Amniotic stem cell (primary cell): ENCODE data around the gene ALK.

ENCODE experiments used
- DNase-seq: peaks from one replicate; lab custom pipeline; 2025; lab: John Stamatoyannopoulos, UW

ALK gene

DNA sequence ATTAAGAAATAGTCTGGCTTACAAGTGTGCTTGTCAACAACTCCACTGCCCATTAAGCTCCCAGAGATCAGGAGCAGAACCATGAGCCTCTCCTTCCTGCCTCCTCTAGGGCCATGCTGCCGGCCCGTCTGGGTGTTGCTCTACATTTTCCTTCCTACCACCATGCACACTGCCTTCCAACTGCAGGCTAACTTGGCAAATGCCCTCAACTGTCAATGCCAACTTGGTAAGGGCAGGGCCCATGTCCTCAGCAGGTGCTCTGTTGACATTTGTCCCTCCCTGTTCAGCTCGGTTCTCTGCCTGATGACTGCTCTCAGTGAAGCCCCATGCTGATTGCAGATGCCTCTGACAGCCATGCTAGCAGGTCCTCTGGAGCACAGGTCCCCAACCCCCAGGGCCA lies 345.2 kb downstream of the ALK start:
- no peak for DNase-seq

DNA sequence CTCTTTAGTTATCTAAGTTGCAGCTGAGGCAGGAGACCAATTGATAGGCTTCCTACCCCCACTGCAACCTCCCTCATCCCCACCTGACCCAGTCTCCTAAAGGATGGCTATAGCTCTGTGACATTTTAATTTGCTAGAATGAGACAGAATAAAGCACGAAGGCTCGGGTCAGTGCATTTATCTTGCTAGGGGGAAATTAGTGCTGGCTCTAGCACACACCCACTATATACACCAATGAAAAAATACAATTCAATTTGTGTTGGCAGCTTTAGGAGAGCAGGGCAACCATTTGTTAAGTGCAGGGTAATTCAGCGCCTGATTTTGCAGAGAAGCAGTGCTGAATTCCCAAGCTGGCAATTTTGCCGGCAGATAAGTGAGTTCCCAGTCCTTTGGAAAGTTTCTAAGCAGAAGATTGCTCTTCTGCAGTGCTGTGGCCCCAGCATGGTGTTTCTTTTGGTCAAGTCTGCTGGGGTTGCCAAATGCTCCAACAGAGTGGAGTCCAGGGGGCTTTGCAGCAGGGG lies 346.0 kb downstream of the ALK start:
- no peak for DNase-seq

DNA sequence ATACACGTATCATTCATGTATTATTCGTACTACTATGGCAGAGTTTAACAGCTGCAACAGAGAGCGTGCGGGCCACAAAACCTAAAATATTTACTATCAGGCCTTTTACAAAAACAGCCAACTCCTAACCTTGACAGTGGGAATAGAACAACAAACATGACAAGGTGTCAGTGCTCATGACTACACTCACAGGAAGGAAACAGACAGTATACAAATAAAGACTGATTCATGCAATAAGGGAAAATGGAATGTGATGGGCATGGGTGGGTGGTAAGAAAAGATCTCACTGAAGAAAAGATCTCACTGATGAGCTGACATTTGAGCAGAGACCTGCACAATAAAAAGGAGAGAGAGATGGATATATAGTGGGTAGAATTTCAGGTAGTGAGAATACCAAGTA lies 347.8 kb downstream of the ALK start:
- DNase-seq = no peak

DNA sequence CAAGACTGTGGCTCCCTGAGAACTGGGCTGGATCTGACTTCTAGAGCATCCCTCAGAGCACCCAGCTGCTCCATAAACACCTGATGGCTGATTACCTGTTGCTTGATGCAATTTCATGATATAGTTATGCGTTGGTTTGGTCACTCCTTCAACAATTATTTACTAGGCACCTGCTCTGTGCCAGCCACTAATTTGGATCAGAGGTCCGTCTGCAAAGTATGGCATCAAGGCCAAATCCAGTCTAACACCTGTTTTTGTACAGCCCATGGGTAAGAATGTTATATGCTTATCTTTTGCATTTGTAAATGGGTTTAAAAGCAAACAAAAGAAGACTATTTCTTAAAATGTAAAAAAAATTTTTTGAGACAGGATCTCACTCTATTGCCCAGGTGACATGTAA lies 348.2 kb downstream of the ALK start:
- no peak for DNase-seq

DNA sequence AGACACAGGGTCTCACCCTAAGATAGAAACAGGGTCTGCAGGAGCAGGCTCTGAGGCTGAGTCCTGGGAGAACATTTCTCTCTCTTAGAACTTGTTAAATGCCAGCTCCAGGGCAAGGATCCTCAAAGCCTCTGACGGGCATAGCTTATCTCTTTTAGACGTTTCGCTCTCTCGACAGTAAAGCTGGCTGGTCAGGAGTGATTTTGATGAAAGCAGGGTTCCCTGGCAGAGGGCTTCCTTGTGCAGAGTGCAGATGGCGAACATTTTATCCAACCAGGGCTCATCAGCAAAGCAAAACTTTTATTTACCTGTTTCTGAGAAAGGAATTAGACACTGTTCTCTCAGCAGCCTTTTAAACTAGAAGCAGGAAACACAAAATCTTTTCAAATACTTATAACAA lies 350.8 kb downstream of the ALK start:
- DNase-seq = no peak

DNA sequence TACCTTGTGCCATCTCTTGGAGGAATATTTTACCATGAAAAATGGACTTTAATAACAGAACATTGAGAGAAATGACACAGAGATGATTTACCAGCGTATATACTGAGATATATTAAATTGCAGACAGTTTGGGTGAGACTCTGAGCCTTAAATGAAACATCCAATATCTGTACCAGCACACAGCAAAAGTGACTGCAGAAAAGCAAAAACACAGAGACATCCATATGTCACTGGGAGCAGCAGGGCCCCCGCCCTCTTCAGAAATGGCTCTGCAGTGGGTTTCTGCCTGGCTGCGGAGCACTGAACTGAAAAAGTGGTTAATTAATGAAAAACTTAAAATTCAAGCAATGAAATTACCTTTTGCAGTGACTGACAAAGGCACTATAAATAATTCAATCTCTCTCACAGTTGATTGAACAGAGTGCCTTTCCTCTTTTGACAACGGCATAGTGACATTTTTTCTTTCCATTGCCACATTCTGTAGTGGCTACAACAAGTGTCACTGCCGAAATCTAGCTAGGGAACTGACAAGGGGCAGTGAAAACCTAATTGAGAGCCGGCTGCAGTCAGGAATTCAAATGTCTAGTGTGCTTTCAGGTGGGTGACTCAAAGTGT lies 353.4 kb downstream of the ALK start:
- no peak for DNase-seq

DNA sequence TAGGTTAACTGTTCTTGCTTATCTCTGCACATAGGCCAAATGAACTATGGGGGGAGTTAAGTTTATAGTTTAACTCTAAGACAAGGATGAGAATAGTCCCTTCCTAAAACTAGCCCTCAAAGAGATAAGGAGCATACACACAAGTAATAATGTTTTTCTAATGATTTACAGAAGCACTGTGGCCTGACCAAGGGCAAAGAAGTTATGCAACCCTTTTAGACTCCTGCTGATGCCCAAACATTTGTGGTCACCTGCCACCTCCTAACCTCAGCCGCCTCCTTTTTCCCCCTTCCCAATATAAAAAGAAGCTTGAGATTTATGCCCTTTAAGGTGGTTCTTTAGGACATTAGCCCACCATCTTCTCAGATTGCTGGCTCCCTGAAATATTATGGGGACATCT lies 357.7 kb downstream of the ALK start:
- DNase-seq = no peak

DNA sequence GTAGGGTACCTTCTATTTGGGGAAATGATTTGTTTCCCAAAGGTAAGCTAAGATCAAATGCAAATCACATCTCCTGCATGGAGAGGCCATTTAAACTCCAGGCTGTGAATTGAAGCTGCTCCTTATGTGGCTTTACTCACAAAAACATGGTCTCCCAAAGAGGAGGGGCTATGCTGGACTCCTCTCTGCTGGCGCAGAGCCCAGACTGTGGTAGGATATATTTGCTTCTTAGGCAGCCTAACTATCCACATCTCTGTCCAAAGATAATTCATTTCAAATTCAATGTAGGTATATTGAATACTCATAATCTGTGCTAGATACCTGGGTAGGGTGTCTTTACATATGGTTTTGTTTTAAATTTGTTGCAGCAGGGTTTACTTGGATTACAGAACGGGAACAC lies 358.5 kb downstream of the ALK start:
- DNase-seq = no peak

DNA sequence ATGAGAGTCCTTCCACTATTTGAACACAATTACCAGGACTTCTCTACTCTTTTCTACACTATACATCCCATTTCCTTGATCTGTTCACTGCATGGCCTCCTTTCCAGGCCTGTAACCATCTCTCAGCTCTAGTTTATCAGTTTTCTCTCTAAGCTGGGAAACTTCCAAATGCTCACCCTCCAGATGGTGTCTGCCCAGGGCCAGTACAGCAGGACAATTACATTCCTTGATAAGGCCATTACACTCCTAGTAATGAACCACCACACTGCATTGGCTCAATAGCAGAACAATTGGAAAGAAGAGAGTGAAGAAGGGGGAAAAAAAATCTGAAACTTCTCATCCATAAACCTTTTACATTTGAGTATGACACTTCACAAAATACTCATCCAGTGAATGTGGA lies 359.1 kb downstream of the ALK start:
- no peak for DNase-seq

DNA sequence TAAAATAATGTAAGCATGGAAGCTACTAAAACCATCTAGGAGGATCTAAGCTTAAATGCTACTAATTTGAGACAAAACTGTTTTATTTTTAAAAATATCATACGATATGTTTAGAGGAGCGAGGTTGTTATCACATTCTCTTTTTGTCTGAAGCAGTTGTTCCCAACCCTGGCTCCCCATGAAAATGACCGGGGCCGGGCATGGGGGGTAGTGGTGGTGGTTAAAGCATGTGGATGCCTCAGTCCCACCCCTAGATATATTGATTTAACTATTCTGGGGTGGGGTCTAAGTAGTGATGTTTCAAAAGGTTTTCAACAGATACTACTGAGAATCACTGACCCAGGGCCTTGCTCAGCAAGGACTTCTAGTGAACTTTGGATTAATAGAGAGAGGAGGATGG lies 359.8 kb downstream of the ALK start:
- DNase-seq = no peak

DNA sequence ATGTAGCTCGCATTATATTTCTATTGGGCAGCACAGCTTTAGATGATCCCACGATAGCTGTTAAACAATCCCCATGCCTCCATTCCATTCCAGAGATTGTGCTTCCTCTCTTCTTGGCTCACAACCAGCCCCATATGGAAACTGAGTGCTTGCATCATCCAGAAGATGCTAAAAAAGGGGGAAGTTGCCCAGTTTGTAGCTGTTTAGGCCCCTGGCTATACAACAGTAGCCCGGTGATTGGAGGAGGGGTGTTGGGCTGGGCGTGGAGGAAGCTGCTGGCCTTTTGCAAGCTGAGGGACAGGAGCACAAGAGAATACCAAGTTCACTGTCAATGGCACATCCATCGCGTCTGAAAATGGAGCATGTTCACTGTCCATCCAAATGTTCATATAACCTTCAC lies 360.2 kb downstream of the ALK start:
- no peak for DNase-seq

DNA sequence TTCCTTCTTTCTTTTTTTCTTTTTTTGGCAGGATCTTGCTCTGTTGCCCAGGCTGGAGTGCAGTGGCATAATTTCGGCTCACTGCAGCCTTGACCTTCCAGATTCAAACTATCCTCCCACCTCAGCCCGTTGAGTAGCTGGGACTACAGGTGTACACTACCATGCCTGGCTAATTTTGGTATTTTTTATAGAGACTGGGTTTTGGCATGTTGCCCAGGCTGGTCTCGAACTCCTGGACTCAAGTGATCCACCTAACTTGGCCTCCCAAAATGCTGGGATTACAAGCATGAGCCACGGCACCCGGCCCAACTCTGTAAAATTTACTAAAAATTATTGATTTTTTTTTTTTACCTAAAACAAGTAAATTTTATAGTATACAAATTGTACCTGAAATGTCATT lies 360.8 kb downstream of the ALK start:
- no peak for DNase-seq

DNA sequence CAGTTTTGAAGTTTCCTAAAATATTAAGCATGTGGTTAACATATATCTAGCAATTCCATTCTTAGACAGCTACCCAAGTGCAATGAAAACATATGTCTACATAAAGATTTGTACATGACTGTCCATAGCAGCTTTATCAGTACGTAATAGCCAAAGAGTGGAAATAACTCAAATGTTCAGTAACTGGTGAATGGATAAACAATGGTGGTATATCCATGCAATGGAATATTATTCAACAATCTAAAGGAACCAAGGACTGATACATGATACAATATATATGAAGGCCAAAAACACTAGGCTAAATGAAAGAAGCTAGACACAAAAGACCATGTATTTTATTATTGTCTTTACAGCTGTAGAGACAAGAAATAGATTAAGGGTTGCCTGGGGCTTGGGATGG lies 361.4 kb downstream of the ALK start:
- DNase-seq = no peak

DNA sequence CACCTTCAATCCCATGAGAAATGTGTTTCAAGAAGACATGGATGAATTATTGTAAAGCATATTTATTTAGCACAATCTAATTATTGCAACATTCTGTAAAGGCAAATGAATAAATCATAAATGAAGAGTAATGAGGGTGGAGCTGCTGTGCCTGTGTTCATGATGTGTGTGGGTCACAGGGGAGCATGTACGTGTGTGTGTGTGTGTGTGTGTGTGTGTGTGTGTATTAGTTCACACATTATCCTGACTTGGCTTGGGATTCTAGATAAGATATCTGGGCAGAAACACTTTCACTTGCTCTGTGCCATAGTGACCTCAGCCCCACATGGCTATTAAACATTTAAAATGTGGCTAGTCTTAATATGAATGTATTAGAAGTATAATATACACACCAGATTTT lies 361.8 kb downstream of the ALK start:
- no peak for DNase-seq

DNA sequence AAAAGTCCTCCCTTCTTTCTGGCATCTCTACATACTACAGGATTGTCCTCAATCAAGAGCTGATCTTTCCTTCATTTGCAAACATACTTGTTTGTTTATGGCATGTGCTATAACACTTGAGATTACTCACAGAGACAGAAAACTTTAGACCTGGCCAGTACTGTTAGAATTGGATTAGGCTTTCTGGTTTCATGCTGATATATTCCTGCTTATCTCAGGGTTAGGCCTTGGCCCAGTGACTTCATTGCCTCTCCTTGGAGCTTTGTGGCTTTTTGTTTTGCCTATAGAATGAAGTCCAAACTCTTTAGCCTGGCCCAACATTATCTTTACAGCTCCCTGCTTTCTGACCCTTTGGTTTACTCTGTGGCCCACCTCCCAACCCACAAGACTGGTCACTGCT lies 363.3 kb downstream of the ALK start:
- no peak for DNase-seq

DNA sequence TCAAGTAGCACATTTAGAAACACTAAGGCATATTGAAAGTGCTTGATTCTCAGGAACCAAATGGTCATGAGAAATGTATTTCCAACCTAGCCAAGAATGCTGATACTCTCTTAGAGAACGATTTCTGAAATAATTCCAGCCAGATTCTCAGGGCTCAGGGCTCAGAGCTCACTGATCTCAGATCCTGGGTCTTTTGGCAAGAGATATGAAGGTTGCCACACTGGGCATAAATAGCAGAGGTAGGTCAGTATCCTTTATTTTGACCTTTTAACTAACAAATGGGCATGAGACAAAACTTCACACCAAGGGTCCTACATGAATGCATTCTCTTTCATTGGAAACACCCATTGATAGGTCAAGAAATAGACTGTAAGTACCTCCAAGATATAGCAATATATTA lies 364.1 kb downstream of the ALK start:
- no peak for DNase-seq

DNA sequence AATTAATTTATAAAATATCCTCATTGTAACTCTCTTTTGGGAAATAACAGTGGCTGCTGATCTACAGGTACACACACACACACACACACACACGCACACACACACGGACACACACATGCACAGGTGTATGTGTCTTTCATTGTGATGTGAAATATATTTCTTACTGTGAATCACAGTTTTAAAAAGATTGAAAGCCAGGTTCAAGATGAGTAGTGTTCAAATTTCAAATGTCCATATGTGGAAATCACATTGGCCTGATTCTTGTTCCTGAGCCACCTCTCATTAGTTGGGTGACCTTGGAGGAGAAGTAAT lies 372.4 kb downstream of the ALK start:
- DNase-seq = no peak

DNA sequence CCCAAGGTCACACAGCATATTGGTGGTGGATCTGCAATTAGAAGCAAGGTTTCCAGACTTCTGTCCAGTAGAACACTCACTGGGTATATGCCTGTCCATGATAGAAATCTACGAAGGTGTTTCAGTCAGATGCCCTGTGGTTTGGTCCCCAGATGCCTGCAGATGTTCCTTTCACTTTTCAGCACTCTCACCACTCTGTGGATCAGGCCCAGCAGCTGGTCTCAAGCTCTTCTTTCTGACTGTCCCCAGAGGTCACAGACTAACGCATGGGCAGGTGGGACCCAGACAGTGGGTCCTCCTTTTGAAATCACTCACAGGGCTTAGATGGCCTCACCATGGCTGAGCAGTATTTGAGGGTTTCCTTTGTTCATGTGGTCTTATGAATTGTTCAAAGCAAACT lies 376.5 kb downstream of the ALK start:
- no peak for DNase-seq

DNA sequence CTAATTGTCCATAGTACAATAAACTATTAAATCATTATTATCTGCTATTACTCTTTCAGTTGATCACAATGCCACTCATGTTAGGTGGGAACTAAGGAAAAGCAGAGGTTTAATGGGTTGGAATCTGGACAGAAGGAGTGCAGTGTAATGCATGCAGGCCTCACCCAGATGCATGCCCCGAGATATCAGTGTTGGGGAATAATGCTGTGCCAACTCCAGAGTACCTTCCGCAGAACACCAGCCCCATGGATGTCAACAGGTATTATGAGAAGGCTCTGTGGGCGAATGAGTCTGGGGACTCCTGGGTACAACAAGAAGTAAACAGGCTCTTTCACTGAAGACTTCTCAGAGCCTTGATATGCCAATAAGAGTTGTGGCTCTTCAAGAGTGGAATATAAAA lies 377.4 kb downstream of the ALK start:
- no peak for DNase-seq

DNA sequence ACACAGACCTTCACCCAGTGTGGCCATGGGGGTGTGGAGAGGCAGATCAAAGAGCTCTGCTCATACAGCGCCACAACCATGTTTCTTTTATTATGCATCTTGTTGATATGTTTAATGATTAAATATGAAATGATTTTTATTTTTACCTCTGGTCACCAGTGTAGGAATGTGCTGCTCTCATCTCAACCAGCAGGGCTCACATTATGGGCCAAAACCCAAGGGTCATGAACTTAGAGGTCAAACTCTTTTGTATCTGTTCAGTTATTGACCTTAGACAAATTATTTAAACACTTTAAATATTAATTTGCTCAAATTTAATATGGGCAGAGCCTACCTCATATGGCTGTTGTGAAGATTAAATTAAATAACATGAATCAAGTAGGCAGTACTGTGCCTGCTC lies 386.2 kb downstream of the ALK start:
- DNase-seq = no peak

DNA sequence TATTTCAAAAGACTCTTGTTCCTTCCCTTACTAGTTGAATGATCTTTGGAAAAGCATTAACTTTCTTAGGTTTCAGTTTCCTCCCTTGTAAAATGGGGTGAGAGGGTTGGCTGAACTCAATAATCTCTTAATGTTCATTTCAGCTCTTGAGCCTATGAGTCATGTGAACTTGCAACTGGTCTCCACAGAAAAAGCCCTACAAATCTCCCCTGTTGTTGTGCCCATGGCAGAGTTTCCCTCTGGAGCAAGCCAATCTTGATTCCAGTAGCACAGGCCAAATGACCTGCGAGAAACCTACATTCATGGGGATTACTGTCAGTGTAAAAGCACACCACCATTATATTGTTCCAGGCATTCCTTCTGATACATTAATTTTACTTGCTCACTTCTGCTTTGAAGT lies 388.9 kb downstream of the ALK start:
- no peak for DNase-seq

DNA sequence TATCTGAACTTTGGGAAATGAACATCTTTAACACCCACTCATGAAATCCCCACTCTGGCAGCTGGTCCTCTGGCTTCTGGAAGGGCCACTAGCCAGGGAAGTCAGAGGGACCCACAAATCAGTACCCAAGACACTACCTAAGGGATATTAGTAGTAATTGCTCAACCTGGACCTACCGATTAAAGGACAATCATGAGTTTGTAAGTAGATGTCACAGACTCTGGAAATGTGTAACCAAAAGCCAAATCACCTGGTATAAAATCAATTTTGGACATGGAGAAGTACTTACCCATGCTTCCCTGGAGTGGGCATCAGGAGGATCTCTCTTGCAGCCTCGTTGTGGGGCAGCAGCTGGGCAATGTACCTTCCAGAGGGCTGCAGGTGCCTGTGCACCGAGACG lies 389.8 kb downstream of the ALK start:
- no peak for DNase-seq

DNA sequence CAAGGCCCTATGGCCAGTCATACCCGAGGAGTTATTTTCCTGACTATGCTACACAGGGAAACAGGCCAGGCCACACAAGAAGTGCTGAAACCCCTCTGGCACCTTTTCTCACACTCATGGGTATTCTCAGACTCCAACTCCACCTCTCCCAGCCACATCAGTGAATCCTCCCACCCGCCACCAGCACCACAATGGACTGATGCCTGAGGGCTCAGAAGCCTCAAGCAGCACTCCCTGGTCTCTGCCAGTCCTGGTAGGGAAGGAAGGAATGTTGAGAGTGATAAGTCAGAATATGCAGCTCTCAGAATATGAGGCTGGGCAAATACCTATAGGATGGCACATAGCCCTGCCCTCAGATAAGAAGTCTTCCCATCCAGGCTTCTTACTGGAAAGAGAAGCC lies 391.1 kb downstream of the ALK start:
- no peak for DNase-seq

DNA sequence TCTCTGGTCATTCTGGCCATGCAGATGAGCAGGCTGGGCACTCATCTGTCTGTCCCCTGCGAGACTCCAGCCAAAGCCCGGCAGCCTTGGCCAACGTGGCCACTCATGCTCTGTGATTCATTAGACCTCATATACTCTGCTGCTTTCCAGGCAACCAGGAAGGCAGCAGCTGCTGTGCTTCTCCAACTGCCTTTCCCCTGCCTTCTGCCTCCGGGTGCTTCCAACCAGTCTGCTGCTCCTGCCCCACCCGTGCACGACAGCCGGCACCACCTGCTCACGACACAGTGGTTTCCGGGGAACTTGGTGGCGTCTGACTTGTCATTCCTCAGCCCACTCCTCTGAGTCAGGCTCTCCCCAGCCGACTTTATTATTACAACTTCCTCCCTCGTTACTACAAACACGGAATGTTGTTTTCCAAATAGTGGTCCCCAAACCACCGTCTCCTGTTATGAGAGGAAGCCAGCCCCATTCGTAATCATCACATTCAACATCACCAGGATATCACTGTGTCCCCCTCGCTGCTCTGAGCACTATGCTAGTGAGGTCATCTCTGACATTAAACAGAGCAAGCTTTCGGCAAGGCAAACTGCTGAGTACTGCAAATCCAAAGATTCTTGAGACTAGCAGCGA lies 392.4 kb downstream of the ALK start:
- DNase-seq = peak; percentile 19

DNA sequence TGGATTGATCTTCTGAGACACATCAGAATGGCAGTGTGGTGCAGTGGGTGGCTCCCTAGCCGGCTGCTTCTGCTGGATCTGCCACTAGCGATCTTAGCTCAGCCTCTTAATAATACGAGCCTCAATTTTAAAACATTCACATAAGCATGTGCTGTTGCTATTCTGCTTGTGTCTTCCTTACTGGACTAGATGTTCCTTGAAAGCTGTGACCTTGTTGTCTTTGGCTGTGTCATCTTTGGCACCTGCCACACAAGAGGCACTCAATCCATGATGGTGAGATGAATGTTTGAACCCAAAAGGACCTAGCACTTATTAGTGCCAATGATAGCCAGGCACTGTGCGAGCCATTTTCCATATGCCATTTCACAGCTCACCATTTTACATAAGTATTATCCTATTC lies 393.0 kb downstream of the ALK start:
- DNase-seq = no peak
